ENCODE data around the gene SGO2. TPM values are rescaled to one million over a fixed set of nuclear protein-coding genes. Genes with fewer than 3 reads are reported as not detected.

The SGO2 gene
- polyA plus RNA-seq, 1 experiment = 3.2 TPM

GRCh38 chr2:200588076-200588678 lies 62.2 kb downstream of the SGO2 start:
- H3K4me3 ChIP-seq (ENCODE audit: low read depth, low read length) = no peak overlapping the region
- H3K27me3 ChIP-seq (ENCODE audit: control insufficient read depth, insufficient read depth, low read length) = no peaks in the 10 kb centered on the region
- CTCF ChIA-PET = interaction anchor here (1.2 to 3.3 kb wide), 4 partner anchors 115 to 614 kb away, joined by 3 to 20 read pairs (median 4); no protein-coding TSS in a partner anchor
- H3K36me3 ChIP-seq (ENCODE audit: control insufficient read depth, insufficient read depth, low read length) = no peaks in the 10 kb centered on the region
- no peak for TF ChIP-seq CTCF (IDR thresholded peaks at IDR 0.05; ENCODE audit: insufficient read depth, low read depth, low read length)
- POLR2A ChIA-PET = no interaction called here
- DNase-seq (ENCODE audit: low read depth) = no peak

GRCh38 chr2:200590090-200590489 lies 64.1 kb downstream of the SGO2 start:
- no peak for DNase-seq (ENCODE audit: low read depth)
- H3K36me3 ChIP-seq (ENCODE audit: control insufficient read depth, insufficient read depth, low read length) = no peaks in the 10 kb centered on the region
- ChIA-PET CTCF (no interaction called here), POLR2A (no interaction called here)
- H3K27me3 ChIP-seq (ENCODE audit: control insufficient read depth, insufficient read depth, low read length) = no peaks in the 10 kb centered on the region
- H3K4me3 ChIP-seq (ENCODE audit: low read depth, low read length) = no peak overlapping the region
- TF ChIP-seq CTCF (IDR thresholded peaks at IDR 0.05; ENCODE audit: insufficient read depth, low read depth, low read length) = no peak

GRCh38 chr2:200591308-200591707 lies 65.3 kb downstream of the SGO2 start:
- H3K4me3 ChIP-seq (ENCODE audit: low read depth, low read length) = no peak overlapping the region
- H3K27me3 ChIP-seq (ENCODE audit: control insufficient read depth, insufficient read depth, low read length) = no peaks in the 10 kb centered on the region
- DNase-seq (ENCODE audit: low read depth) = no peak
- ChIA-PET CTCF (no interaction called here), POLR2A (no interaction called here)
- no peaks in the 10 kb centered on the region for H3K36me3 ChIP-seq (ENCODE audit: control insufficient read depth, insufficient read depth, low read length)
- no peak for TF ChIP-seq CTCF (IDR thresholded peaks at IDR 0.05; ENCODE audit: insufficient read depth, low read depth, low read length)

GRCh38 chr2:200592406-200593075 lies 66.5 kb downstream of the SGO2 start:
- Histone ChIP-seq H3K4me3 (ENCODE audit: low read depth, low read length) (no peak overlapping the region), H3K27me3 (ENCODE audit: control insufficient read depth, insufficient read depth, low read length) (no peaks in the 10 kb centered on the region), H3K36me3 (ENCODE audit: control insufficient read depth, insufficient read depth, low read length) (no peaks in the 10 kb centered on the region)
- ChIA-PET CTCF (no interaction called here), POLR2A (no interaction called here)
- no peak for TF ChIP-seq CTCF (IDR thresholded peaks at IDR 0.05; ENCODE audit: insufficient read depth, low read depth, low read length)
- DNase-seq (ENCODE audit: low read depth) = no peak

GRCh38 chr2:200593905-200594304 lies 67.9 kb downstream of the SGO2 start:
- no peaks in the 10 kb centered on the region for H3K36me3 ChIP-seq (ENCODE audit: control insufficient read depth, insufficient read depth, low read length)
- CTCF ChIA-PET = no interaction called here
- DNase-seq (ENCODE audit: low read depth) = no peak
- POLR2A ChIA-PET = no interaction called here
- no peaks in the 10 kb centered on the region for H3K27me3 ChIP-seq (ENCODE audit: control insufficient read depth, insufficient read depth, low read length)
- TF ChIP-seq CTCF (IDR thresholded peaks at IDR 0.05; ENCODE audit: insufficient read depth, low read depth, low read length) = no peak
- H3K4me3 ChIP-seq (ENCODE audit: low read depth, low read length) = no peak overlapping the region
